DND-41 (cell line): ENCODE data around the gene USPL1.

Experiments used
- EZH2 ChIP-seq: IDR thresholded peaks from 3 replicates; pipeline ENCODE4 v1.6.1; 2012; ENCODE audit warnings: borderline replicate concordance, low read depth, mild to moderate bottlenecking, moderate library complexity, low read length, inconsistent platforms; ENCODE audit not compliant: severe bottlenecking
- TF ChIP-seq, protein P1 (sequence below): IDR thresholded peaks from 2 replicates; pipeline ENCODE4 v1.5.1; 2012; ENCODE audit warnings: borderline replicate concordance, low read length, moderate library complexity, mild to moderate bottlenecking; ENCODE audit not compliant: poor library complexity, severe bottlenecking; ENCODE audit errors: extremely low read depth

DNA sequence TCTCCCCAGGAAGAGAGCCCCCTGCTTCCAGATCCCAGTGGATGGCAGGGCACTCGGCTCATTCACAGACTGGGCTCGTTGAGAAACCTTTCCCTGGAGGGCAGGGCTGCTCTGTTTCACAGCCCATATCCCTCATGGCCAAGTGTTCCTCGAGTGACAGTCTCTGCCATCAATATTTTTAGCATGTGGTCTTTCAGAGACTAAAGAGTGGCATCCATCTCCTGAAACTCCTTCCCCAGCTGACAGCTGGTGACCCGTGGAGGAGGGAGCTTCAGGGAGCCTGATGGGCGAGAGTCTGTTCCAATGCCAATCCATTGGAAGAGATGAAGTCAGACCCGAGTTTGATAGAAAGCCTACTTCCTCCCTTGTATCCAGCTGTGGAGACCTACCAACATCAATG, 86.9 kb downstream of the USPL1 start:
- TF ChIP-seq, protein P1, sequence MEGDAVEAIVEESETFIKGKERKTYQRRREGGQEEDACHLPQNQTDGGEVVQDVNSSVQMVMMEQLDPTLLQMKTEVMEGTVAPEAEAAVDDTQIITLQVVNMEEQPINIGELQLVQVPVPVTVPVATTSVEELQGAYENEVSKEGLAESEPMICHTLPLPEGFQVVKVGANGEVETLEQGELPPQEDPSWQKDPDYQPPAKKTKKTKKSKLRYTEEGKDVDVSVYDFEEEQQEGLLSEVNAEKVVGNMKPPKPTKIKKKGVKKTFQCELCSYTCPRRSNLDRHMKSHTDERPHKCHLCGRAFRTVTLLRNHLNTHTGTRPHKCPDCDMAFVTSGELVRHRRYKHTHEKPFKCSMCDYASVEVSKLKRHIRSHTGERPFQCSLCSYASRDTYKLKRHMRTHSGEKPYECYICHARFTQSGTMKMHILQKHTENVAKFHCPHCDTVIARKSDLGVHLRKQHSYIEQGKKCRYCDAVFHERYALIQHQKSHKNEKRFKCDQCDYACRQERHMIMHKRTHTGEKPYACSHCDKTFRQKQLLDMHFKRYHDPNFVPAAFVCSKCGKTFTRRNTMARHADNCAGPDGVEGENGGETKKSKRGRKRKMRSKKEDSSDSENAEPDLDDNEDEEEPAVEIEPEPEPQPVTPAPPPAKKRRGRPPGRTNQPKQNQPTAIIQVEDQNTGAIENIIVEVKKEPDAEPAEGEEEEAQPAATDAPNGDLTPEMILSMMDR: no peak
- TF ChIP-seq EZH2: no peak
